HUES48 (cell line): ENCODE results near the gene RBBP8NL.
"Not testable (repeated sequence)": the region's sequence is repeated elsewhere in the genome, so short reads cannot be mapped to it uniquely, and the experiment has no call there.

Experiments used
- H3K27ac ChIP-seq: one replicate; pipeline ENCODE4 v1.7.0; 2013; ENCODE audit warnings: low read depth, low read length, inconsistent platforms
- H3K27me3 ChIP-seq: 2 replicates; pipeline ENCODE4 v1.6.1; 2013; ENCODE audit warnings: mild to moderate bottlenecking, low read length; ENCODE audit not compliant: control insufficient read depth, insufficient read depth
- H3K36me3 ChIP-seq: 2 replicates; pipeline ENCODE4 v1.6.1; 2013; ENCODE audit warnings: low read length; ENCODE audit not compliant: control insufficient read depth, insufficient read depth
- H3K4me1 ChIP-seq: 2 replicates; pipeline ENCODE4 v1.6.1; 2013; ENCODE audit warnings: mild to moderate bottlenecking, low read length; ENCODE audit not compliant: control insufficient read depth, insufficient read depth
- H3K4me3 ChIP-seq: 2 replicates; pipeline ENCODE4 v1.5.1; 2013; ENCODE audit warnings: mild to moderate bottlenecking, low read depth, low read length
- H3K9ac ChIP-seq: 2 replicates; pipeline ENCODE4 v1.6.1; 2013; ENCODE audit warnings: mild to moderate bottlenecking, low read depth, low read length, moderate library complexity
- H3K9me3 ChIP-seq: 2 replicates; pipeline ENCODE4 v1.6.1; 2013; ENCODE audit warnings: low read length; ENCODE audit not compliant: control insufficient read depth, insufficient read depth

The RBBP8NL gene

DNA sequence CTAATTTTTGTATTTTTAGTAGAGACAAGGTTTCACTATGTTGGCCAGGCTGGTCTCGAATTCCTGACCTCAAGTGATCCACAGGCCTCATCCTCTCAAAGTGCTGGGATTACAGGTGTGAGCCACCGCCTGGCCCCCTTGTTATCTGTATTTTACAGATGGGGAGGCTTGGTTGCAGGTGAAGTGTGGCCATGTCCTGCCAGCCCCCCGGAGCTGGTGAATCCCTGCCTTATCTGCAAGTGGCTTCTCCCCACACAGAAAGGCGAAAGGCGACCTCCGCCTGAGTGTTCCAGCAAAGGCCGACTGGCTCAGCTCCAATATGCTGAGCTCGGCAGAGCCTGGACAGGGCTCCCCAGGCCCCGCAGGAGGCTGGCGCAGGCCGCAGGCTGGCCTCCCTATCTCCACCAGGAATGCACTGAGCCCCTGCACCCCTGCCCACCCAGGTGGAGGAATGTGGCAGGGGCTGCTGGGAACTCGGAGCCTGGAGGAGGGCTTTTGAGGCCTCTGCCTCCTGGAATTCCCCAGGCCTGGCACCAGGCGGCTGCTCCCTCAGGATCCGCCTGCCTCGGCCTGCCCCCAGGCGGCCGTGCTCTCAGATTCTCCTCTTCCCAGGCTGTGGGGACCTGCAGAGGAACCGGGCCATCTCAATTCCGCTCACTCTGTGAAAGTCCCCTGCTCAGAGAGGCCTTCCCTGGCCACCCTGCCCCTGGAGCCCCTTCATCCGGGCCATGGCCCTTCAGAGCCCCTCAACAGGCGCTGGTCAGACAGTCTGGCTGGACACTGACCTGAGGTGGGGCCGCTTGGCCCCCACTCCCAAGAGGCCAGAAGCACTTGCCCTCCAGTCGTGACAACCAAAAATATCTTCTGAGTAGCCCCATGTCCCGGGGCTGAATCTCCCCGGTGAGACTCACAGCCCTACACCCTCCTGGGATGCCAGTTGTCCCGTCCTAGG, 51.0 kb downstream of the RBBP8NL start:
- peak overlapping the region; percentile 86 for H3K27ac ChIP-seq
- H3K27me3 ChIP-seq, result no peaks in the 10 kb centered on the region
- H3K4me1 ChIP-seq, result peaks cover 28% of the 10 kb centered on the region
- no peak overlapping the region; the same call in 1 of the 2 replicates for H3K9ac ChIP-seq
- no peaks in the 10 kb centered on the region for H3K9me3 ChIP-seq
- no peaks in the 10 kb centered on the region for H3K36me3 ChIP-seq
- no peak overlapping the region for H3K4me3 ChIP-seq

GRCh38 chr20:62374331-62375152, 52.8 kb downstream of the RBBP8NL start:
- Histone ChIP-seq H3K9me3 (no peaks in the 10 kb centered on the region), H3K36me3 (no peaks in the 10 kb centered on the region), H3K4me3 (no peak overlapping the region), H3K27me3 (no peaks in the 10 kb centered on the region), H3K4me1 (peaks cover 36% of the 10 kb centered on the region), H3K9ac (no peak overlapping the region), H3K27ac (no peak overlapping the region)

- H3K27ac ChIP-seq, H3K9me3 ChIP-seq, H3K9ac ChIP-seq, H3K4me3 ChIP-seq, H3K27me3 ChIP-seq, H3K36me3 ChIP-seq: not testable (repeated sequence)
- peaks cover 42% of the 10 kb centered on the region for H3K4me1 ChIP-seq
Observed at GRCh38 chr20:62373631-62374179, 53.6 kb downstream of the RBBP8NL start.

- Histone ChIP-seq H3K9me3 (no peaks in the 10 kb centered on the region), H3K4me1 (peaks cover 49% of the 10 kb centered on the region), H3K27ac (no peak overlapping the region), H3K4me3 (no peak overlapping the region), H3K36me3 (no peaks in the 10 kb centered on the region), H3K9ac (no peak overlapping the region), H3K27me3 (no peaks in the 10 kb centered on the region)
Observed at GRCh38 chr20:62372042-62372993, 55.0 kb downstream of the RBBP8NL start.

- H3K36me3 ChIP-seq, result no peaks in the 10 kb centered on the region
- H3K27ac ChIP-seq, result no peak overlapping the region
- H3K4me1 ChIP-seq, result peaks cover 43% of the 10 kb centered on the region
- no peak overlapping the region for H3K9ac ChIP-seq
- H3K9me3 ChIP-seq, result no peaks in the 10 kb centered on the region
- H3K4me3 ChIP-seq, result no peak overlapping the region
- no peaks in the 10 kb centered on the region for H3K27me3 ChIP-seq
Observed at GRCh38 chr20:62371588-62372041, 55.7 kb downstream of the RBBP8NL start.

DNA sequence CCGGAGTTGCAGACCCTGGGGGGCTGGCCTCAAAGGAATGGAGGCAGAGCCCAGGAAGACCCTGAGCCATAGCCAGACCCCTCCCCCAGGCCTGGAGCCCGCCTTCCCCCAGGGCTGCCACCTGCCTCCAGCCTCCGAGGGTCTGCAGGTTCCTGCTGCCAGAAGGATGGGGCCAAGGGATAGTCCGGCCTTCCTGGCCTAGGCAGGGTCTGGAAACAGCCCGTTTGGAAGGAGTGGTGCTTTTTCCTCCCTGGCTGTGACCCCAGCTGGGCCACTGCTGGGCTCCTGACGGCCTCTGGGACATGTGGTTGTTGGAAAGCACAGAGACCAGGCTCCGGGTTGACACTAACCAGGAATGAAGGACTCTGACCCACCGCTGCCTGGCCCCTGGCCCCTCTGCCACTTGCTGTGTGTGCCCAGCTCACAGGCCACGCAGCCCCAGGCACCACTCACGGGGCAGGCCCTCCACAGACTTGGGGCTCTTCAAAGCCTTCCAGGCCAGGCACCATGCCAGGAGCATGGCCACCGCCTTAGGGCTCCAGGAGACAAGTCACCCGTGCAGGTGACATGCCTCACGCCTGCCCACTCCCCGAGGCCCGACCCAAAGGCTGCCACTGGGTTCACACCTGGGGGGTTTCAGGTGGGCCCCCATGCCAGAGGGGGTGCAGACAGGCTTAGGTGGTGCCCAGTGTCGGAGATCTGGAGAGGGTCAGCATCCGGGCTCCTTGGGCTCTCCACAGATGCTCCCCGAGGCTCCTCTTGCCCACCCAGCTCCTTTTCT, 56.3 kb downstream of the RBBP8NL start:
- H3K36me3 ChIP-seq, result no peaks in the 10 kb centered on the region
- peaks cover 38% of the 10 kb centered on the region for H3K4me1 ChIP-seq
- no peak overlapping the region for H3K9ac ChIP-seq
- no peak overlapping the region for H3K4me3 ChIP-seq
- no peaks in the 10 kb centered on the region for H3K9me3 ChIP-seq
- H3K27ac ChIP-seq, result no peak overlapping the region
- H3K27me3 ChIP-seq, result no peaks in the 10 kb centered on the region

GRCh38 chr20:62370115-62370806, 57.1 kb downstream of the RBBP8NL start:
- H3K4me1 ChIP-seq, result peaks cover 37% of the 10 kb centered on the region
- no peaks in the 10 kb centered on the region for H3K27me3 ChIP-seq
- H3K9ac ChIP-seq, result no peak overlapping the region
- H3K9me3 ChIP-seq, result no peaks in the 10 kb centered on the region
- no peak overlapping the region for H3K27ac ChIP-seq
- no peak overlapping the region for H3K4me3 ChIP-seq
- H3K36me3 ChIP-seq, result no peaks in the 10 kb centered on the region

GRCh38 chr20:62369815-62370114, 57.6 kb downstream of the RBBP8NL start:
- H3K9me3 ChIP-seq, result no peaks in the 10 kb centered on the region
- no peaks in the 10 kb centered on the region for H3K36me3 ChIP-seq
- no peaks in the 10 kb centered on the region for H3K27me3 ChIP-seq
- no peak overlapping the region for H3K4me3 ChIP-seq
- peaks cover 37% of the 10 kb centered on the region for H3K4me1 ChIP-seq
- no peak overlapping the region for H3K27ac ChIP-seq
- H3K9ac ChIP-seq, result no peak overlapping the region

DNA sequence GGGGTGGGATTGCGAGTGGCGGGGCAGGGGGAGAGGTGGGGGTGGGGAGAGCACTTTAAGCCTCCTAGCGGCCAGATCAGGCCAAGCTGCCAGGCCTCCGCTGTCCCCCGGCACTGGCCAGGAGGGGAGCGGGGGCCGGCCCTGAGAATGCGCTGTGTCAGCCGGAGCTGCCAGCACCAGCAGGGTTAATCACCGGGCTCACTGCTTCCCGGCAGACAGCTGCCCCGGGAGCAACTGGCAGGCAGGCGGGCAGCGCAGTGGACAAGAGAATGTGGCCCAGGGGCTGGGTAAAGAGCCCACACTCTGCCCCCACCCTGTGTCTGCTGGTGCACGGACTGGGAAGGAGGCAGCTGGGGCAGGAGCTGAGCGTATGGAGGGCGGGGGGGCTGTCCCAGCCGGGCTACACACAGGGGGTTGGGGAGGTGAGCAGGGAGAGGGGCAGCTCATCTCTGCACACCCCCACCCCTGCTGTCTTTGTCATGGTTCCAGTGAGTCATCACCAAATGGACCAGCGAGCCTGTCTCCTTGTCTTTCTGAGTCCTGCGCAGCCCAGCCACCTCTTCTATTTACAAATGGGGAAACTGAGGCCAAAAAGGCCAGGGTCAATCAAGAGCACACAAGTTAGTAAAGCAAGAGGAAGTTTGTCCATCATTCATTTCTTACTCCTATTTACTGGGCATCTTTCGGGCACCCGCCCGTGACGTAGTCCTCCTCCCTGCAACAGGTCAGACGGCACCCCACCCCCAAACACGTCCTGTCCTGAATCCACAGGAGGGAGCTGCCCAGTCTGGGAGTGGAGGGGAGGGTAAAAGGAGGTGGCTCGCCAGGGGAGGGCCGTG, 58.1 kb downstream of the RBBP8NL start:
- Histone ChIP-seq H3K36me3 (no peaks in the 10 kb centered on the region), H3K4me1 (peaks cover 39% of the 10 kb centered on the region), H3K4me3 (peak overlapping the region; percentile 64), H3K27ac (peak overlapping the region; percentile 81), H3K9me3 (no peaks in the 10 kb centered on the region), H3K27me3 (no peaks in the 10 kb centered on the region), H3K9ac (no peak overlapping the region)
